DND-41 (cell line): Measurements from ENCODE around the gene PCYOX1L.

Source experiments
- CTCF ChIP-seq: IDR thresholded peaks from 2 replicates; pipeline ENCODE4 v1.5.1; 2012; ENCODE audit warnings: borderline replicate concordance, low read length, moderate library complexity, mild to moderate bottlenecking; ENCODE audit not compliant: poor library complexity, severe bottlenecking; ENCODE audit errors: extremely low read depth
- EZH2 ChIP-seq: IDR thresholded peaks from 3 replicates; pipeline ENCODE4 v1.6.1; 2012; ENCODE audit warnings: borderline replicate concordance, low read depth, mild to moderate bottlenecking, moderate library complexity, low read length, inconsistent platforms; ENCODE audit not compliant: severe bottlenecking

- TF ChIP-seq EZH2 (no peak), CTCF (no peak)
These were observed 1.5 kb upstream of the PCYOX1L start for GRCh38 chr5:149356391-149356790.
